Endodermal cell (in vitro differentiated cells): Measurements from ENCODE around the gene FAM83C. TPM values are rescaled to one million over a fixed set of nuclear protein-coding genes. Genes with fewer than 3 reads are reported as not detected.

ENCODE experiments used
- DNase-seq: peaks from one replicate; pipeline ENCODE4 v3.0.0-alpha.2; 2017
- H3K27ac ChIP-seq: 2 replicates; pipeline ENCODE4 v1.5.1; 2013; ENCODE audit warnings: mild to moderate bottlenecking, low read depth, low read length, moderate library complexity
- H3K27me3 ChIP-seq: 2 replicates; pipeline ENCODE4 v1.6.1; 2013; ENCODE audit warnings: mild to moderate bottlenecking, low read length, moderate library complexity; ENCODE audit not compliant: insufficient read depth, control insufficient read depth, poor library complexity, severe bottlenecking
- H3K36me3 ChIP-seq: 2 replicates; pipeline ENCODE4 v1.7.0; 2013; ENCODE audit warnings: mild to moderate bottlenecking, low read length, moderate library complexity; ENCODE audit not compliant: control insufficient read depth, insufficient read depth
- H3K4me1 ChIP-seq: one replicate; pipeline ENCODE4 v1.7.0; 2013; ENCODE audit warnings: low read length; ENCODE audit not compliant: control insufficient read depth, insufficient read depth
- H3K4me3 ChIP-seq: 2 replicates; pipeline ENCODE4 v1.5.1; 2013; ENCODE audit warnings: mild to moderate bottlenecking, low read length, moderate library complexity
- H3K9ac ChIP-seq: 2 replicates; pipeline ENCODE4 v1.6.1; 2013; ENCODE audit warnings: mild to moderate bottlenecking, low read length, moderate library complexity; ENCODE audit not compliant: poor library complexity, severe bottlenecking; ENCODE audit errors: extremely low read depth
- H3K9me3 ChIP-seq: 2 replicates; pipeline ENCODE4 v1.6.1; 2013; ENCODE audit warnings: mild to moderate bottlenecking, low read length, moderate library complexity; ENCODE audit not compliant: control insufficient read depth
- H3K27ac Mint-ChIP-seq: 2 replicates; pipeline ENCODE4 v1.8.0; 2020; ENCODE audit warnings: mixed read lengths
- H3K27me3 Mint-ChIP-seq: 2 replicates; pipeline ENCODE4 v1.8.0; 2021; ENCODE audit warnings: mild to moderate bottlenecking, mixed read lengths; ENCODE audit not compliant: insufficient read depth
- H3K36me3 Mint-ChIP-seq: 2 replicates; pipeline ENCODE4 v1.8.0; 2020; ENCODE audit warnings: low read depth, mixed read lengths
- H3K4me1 Mint-ChIP-seq: 2 replicates; pipeline ENCODE4 v1.8.0; 2020; ENCODE audit warnings: mixed read lengths
- H3K4me3 Mint-ChIP-seq: 2 replicates; pipeline ENCODE4 v1.8.0; 2020; ENCODE audit warnings: mild to moderate bottlenecking, moderate library complexity, mixed read lengths
- H3K9me3 Mint-ChIP-seq: 2 replicates; pipeline ENCODE4 v1.8.0; 2020; ENCODE audit warnings: mild to moderate bottlenecking, mixed read lengths
- WGBS, 2 experiments: methylation state at CpG; one replicate each; pipeline versions ENCODE4 v1.1.5 to v1.1.7; 2013; ENCODE audit warnings: missing lambda C conversion rate in 2 of 2, mixed read lengths in 1 of 2; ENCODE audit not compliant: insufficient coverage in 1 of 2, insufficient read length in 1 of 2; 5-methylcytosine and 5-hydroxymethylcytosine counted together
- total RNA-seq, 2 donors: library from RNA; stranded (reverse); fragmentation: NEBNext Ultra II Directional in 1 of 2; extraction: Animal tissue kit (Norgen Biotek cat#: 25700) in 1 of 2; gene quantifications; 2 replicates in 1 of 2; 3 replicates in 1 of 2; pipeline ENCODE4 v1.2.1, GENCODE V29; 2021
- TF ChIP-seq, protein P1 (sequence below): fragments of 200-600 bp; sonication (generic); conservative IDR thresholded peaks from 2 replicates; pipeline ENCODE4 v1.5.0; 2021; ENCODE audit warnings: antibody characterized with exemption, mild to moderate bottlenecking

FAM83C gene
- total RNA-seq, 2 donors from 2014 or later, result not detected

DNA sequence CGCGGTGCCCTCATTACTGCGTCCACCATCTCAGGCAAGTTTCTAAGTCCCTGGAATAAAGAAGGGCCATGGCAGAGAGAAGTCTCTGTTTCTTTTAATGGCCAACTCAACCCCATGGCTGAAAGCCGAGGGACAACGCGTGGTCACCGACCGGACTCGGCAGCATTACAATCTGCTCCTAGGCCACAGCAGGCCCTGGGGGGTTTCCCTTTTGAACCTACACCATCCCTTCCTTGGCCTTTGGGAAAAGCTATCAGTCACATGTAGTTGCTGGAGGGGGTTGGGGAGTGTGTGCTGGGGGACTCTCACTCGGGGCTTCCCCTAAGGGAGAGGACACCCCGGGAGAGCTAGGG is 11.1 kb upstream of the FAM83C start:
- H3K27ac Mint-ChIP-seq, result no peak overlapping the region
- Histone ChIP-seq H3K27ac (no peak overlapping the region), H3K9ac (no peak overlapping the region), H3K36me3 (peaks cover 27% of the 10 kb centered on the region), H3K27me3 (no peaks in the 10 kb centered on the region), H3K4me1 (peaks cover 4% of the 10 kb centered on the region), H3K9me3 (no peaks in the 10 kb centered on the region), H3K4me3 (no peak overlapping the region)
- no peaks in the 10 kb centered on the region for H3K9me3 Mint-ChIP-seq
- WGBS, 2 experiments, result 91 to 100% methylated on average over 2 to 11 of the region's 11 CpGs
- no peak for DNase-seq
- H3K27me3 Mint-ChIP-seq, result peaks cover 13% of the 10 kb centered on the region
- H3K36me3 Mint-ChIP-seq, result peaks cover 8% of the 10 kb centered on the region
- TF ChIP-seq, protein P1, sequence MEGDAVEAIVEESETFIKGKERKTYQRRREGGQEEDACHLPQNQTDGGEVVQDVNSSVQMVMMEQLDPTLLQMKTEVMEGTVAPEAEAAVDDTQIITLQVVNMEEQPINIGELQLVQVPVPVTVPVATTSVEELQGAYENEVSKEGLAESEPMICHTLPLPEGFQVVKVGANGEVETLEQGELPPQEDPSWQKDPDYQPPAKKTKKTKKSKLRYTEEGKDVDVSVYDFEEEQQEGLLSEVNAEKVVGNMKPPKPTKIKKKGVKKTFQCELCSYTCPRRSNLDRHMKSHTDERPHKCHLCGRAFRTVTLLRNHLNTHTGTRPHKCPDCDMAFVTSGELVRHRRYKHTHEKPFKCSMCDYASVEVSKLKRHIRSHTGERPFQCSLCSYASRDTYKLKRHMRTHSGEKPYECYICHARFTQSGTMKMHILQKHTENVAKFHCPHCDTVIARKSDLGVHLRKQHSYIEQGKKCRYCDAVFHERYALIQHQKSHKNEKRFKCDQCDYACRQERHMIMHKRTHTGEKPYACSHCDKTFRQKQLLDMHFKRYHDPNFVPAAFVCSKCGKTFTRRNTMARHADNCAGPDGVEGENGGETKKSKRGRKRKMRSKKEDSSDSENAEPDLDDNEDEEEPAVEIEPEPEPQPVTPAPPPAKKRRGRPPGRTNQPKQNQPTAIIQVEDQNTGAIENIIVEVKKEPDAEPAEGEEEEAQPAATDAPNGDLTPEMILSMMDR, result no peak
- no peak overlapping the region for H3K4me3 Mint-ChIP-seq
- H3K4me1 Mint-ChIP-seq, result peaks cover 5% of the 10 kb centered on the region

DNA sequence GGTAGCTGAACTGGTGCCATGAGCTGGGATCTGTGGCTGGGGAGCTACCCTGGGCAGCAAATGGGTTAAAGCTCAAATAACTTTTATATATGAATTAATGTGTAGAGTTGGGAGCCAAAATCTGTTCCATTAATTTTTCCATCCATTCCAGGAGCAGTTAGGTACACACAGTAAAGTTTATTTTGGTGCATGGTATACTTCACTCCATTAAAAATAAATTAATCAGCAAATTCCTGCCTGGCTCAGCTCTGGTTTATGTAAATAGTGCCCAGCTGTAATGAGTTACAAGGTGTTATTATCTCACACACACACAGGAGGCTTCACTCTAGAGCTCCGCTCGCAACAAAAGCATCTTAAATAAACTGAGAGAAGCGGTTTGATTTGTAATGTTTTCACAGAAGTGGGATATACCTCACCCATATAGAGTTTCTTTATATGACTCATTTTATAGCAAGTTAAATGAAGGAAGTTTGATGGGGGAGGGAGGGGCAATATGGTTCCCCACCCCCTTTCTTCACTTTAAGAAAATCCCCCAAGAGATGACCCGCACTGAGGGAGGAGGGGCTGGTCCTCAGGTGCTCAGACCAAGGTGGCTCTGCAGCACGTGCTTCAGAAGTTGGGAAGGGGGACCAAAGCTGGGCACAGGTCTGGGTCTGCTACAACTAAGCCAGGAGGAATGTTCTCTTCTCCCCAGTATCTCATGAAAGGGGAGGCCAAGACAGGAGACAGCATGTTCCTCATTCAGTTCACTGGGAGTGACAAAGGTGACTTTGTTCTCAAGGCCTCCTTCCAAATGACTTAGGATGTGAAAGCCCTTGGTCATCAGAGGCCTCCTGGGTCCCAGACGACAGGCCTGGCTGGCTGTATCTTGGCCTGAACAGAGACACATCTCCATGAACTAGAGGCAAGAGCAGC is 10.5 kb upstream of the FAM83C start:
- Histone ChIP-seq H3K27me3 (no peaks in the 10 kb centered on the region), H3K27ac (no peak overlapping the region), H3K9me3 (no peaks in the 10 kb centered on the region), H3K4me3 (no peak overlapping the region), H3K9ac (no peak overlapping the region), H3K4me1 (peaks cover under 1% of the 10 kb centered on the region), H3K36me3 (peaks cover 27% of the 10 kb centered on the region)
- Mint-ChIP-seq H3K36me3 (peaks cover 8% of the 10 kb centered on the region), H3K9me3 (no peaks in the 10 kb centered on the region), H3K27ac (no peak overlapping the region), H3K4me3 (no peak overlapping the region), H3K4me1 (peaks cover 5% of the 10 kb centered on the region), H3K27me3 (peaks cover 14% of the 10 kb centered on the region)
- TF ChIP-seq, protein P1, result no peak
- WGBS, 2 experiments, result 91 to 100% methylated on average over 2 to 3 of the region's 6 CpGs
- no peak for DNase-seq

DNA sequence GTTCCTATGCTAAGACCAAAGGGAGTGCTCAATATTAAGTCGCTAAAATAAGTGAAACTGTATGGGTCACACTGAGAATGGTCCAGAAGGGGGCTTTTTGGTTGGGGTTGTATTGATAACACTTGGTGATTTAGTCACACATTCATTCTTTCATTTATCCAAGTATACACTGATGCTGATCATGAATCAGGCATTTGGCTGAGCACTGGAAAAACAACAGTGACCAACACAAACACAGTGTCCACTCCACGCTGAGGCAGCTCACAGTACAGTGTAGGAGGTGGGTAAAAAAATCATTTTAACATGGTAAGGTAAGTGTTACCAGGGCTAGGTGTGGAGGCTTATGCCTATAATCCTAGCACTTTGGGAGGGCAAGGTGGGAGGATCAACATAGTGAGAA is 9.2 kb upstream of the FAM83C start:
- Mint-ChIP-seq H3K4me3 (no peak overlapping the region), H3K9me3 (no peaks in the 10 kb centered on the region), H3K4me1 (peaks cover 5% of the 10 kb centered on the region), H3K27ac (no peak overlapping the region), H3K27me3 (peaks cover 16% of the 10 kb centered on the region), H3K36me3 (peaks cover 8% of the 10 kb centered on the region)
- Histone ChIP-seq H3K4me1 (no peaks in the 10 kb centered on the region), H3K4me3 (no peak overlapping the region), H3K27me3 (no peaks in the 10 kb centered on the region), H3K9me3 (no peaks in the 10 kb centered on the region), H3K27ac (no peak overlapping the region), H3K9ac (no peak overlapping the region), H3K36me3 (peaks cover 25% of the 10 kb centered on the region)
- TF ChIP-seq, protein P1, result no peak
- DNase-seq, result no peak
- WGBS, 2 experiments, result 93% methylated on average over 2 of the region's 2 CpGs; no CpG with 5 or more reads in 1 of the 2 experiments
